Measurements from ENCODE around the gene CARM1.

GRCh38 chr19:10835754-10836478 is 35.4 kb upstream of the CARM1 start, which contains the start of gene TMED1:
- no peak for TF ChIP-seq GATA2 (IDR thresholded peaks at IDR 0.05; ENCODE audit: low read depth, low read length)
- no peak for TF ChIP-seq GATA3 (IDR thresholded peaks at IDR 0.05; ENCODE audit: low read depth, low read length)
